ENCODE measurements around the gene LHFPL2.

DNA sequence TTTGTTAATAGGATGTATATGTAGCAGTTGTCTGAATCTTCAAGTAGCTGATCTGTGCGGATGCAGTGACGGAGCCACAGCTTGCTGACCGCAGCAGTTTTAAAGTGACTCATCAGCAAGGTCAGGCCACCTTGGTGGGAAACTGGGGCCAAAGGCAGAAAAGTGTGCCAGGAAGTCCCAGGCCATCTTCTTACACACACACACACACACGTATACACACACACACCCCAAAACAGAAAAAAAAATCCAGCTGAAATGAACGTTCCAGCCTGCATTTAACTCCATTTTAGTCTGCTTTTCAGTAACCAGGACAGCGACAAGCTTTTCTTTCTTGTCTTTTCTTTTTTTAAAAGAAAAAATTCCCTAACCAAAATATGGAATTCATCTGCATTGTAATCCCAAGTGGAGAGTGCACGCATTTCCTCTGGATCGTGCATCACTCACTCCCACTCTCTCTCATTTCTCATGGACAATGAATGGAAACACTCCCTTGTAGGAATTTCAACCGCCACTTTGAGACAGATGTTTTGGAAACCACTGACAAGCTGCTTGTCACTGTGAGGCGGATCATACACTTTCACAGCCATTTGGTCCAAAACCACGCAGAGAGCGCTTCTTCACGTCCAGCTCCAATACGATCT is 103.9 kb downstream of the LHFPL2 start:
- TF ChIP-seq, protein P1, sequence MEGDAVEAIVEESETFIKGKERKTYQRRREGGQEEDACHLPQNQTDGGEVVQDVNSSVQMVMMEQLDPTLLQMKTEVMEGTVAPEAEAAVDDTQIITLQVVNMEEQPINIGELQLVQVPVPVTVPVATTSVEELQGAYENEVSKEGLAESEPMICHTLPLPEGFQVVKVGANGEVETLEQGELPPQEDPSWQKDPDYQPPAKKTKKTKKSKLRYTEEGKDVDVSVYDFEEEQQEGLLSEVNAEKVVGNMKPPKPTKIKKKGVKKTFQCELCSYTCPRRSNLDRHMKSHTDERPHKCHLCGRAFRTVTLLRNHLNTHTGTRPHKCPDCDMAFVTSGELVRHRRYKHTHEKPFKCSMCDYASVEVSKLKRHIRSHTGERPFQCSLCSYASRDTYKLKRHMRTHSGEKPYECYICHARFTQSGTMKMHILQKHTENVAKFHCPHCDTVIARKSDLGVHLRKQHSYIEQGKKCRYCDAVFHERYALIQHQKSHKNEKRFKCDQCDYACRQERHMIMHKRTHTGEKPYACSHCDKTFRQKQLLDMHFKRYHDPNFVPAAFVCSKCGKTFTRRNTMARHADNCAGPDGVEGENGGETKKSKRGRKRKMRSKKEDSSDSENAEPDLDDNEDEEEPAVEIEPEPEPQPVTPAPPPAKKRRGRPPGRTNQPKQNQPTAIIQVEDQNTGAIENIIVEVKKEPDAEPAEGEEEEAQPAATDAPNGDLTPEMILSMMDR (IDR thresholded peaks at IDR 0.05; ENCODE audit: insufficient read depth, low read length, poor library complexity, severe bottlenecking), result no peak
- TF ChIP-seq EZH2phosphoT487 (conservative IDR thresholded peaks at IDR 0.05; ENCODE audit: low read length), result no peak
